Liver (tissue), 9 donors: ENCODE data around the gene COX18. TPM values are rescaled to one million over a fixed set of nuclear protein-coding genes. Genes with fewer than 3 reads are reported as not detected.

Experiments used
- DNase-seq: peaks from one replicate; pipeline ENCODE4 v3.0.0-alpha.2; 2017; ENCODE audit warnings: low spot score
- H3K27ac ChIP-seq, 2 donors: one replicate each; pipeline ENCODE4 v1.7.0; 2013; ENCODE audit warnings: inconsistent platforms in 2 of 2, low read length in 2 of 2, control low read depth in 1 of 2, low read depth in 1 of 2, mild to moderate bottlenecking in 1 of 2
- H3K27me3 ChIP-seq, 4 donors: one replicate each; pipeline versions ENCODE4 v1.6.1 to v1.7.0; 2013; ENCODE audit warnings: low read length in 3 of 4, inconsistent platforms in 1 of 4, mild to moderate bottlenecking in 1 of 4, moderate library complexity in 1 of 4; ENCODE audit not compliant: control insufficient read depth in 4 of 4, insufficient read depth in 4 of 4
- H3K36me3 ChIP-seq, 4 donors: one replicate each; pipeline versions ENCODE4 v1.6.1 to v1.7.0; 2013; ENCODE audit warnings: low read length in 3 of 4, mild to moderate bottlenecking in 3 of 4, low read depth in 1 of 4, moderate library complexity in 1 of 4; ENCODE audit not compliant: control insufficient read depth in 4 of 4, insufficient read depth in 3 of 4
- H3K4me1 ChIP-seq, 4 donors: one replicate each; pipeline versions ENCODE4 v1.6.1 to v1.7.0; 2013; ENCODE audit warnings: low read length in 3 of 4, mild to moderate bottlenecking in 3 of 4, moderate library complexity in 1 of 4; ENCODE audit not compliant: control insufficient read depth in 4 of 4, insufficient read depth in 4 of 4
- H3K4me3 ChIP-seq, 3 donors: one replicate each; pipeline versions ENCODE4 v1.6.1 to v1.7.0; 2013; ENCODE audit warnings: low read length in 3 of 3, control low read depth in 1 of 3, low read depth in 1 of 3, mild to moderate bottlenecking in 1 of 3
- H3K9ac ChIP-seq, 2 donors: one replicate each; pipeline ENCODE4 v1.7.0; 2013; ENCODE audit warnings: low read length in 2 of 2, mild to moderate bottlenecking in 2 of 2, moderate library complexity in 2 of 2, control low read depth in 1 of 2, low read depth in 1 of 2
- H3K9me3 ChIP-seq, 4 donors: one replicate each; pipeline versions ENCODE4 v1.6.1 to v1.7.0; 2013; ENCODE audit warnings: low read length in 3 of 4; ENCODE audit not compliant: control insufficient read depth in 4 of 4
- ATF3 ChIP-seq: IDR thresholded peaks from 2 replicates; pipeline ENCODE4 v1.6.1; 2016; ENCODE audit warnings: antibody characterized with exemption
- CTCF ChIP-seq: fragments of 150-350 bp; IDR thresholded peaks from 2 replicates; pipeline ENCODE4 v1.5.1; 2017; ENCODE audit warnings: improper control_type of control experiment, low read depth, low read length; ENCODE audit not compliant: missing input control
- FOXA1 ChIP-seq: IDR thresholded peaks from 2 replicates; pipeline ENCODE4 v1.6.1; 2016; ENCODE audit warnings: antibody characterized with exemption
- FOXA2 ChIP-seq: IDR thresholded peaks from 2 replicates; pipeline ENCODE4 v1.6.1; 2016; ENCODE audit warnings: antibody characterized with exemption
- GABPA ChIP-seq, 2 donors: IDR thresholded peaks in 1 of 2; conservative IDR thresholded peaks in 1 of 2; 2 replicates each; pipeline ENCODE4 v1.6.1; 2016; ENCODE audit warnings: antibody characterized with exemption in 2 of 2, mild to moderate bottlenecking in 1 of 2, moderate library complexity in 1 of 2
- HNF4G ChIP-seq: IDR thresholded peaks from 2 replicates; pipeline ENCODE4 v1.6.1; 2016; ENCODE audit warnings: antibody characterized with exemption
- JUND ChIP-seq, 2 donors: IDR thresholded peaks; 2 replicates each; pipeline ENCODE4 v1.6.1; 2016; ENCODE audit warnings: antibody characterized with exemption in 2 of 2
- NR2F2 ChIP-seq: IDR thresholded peaks from 2 replicates; pipeline ENCODE4 v1.6.1; 2016; ENCODE audit warnings: antibody characterized with exemption
- RAD21 ChIP-seq, 2 donors: IDR thresholded peaks; 2 replicates each; pipeline ENCODE4 v1.6.1; 2016; ENCODE audit warnings: antibody characterized with exemption in 2 of 2, mild to moderate bottlenecking in 2 of 2
- REST ChIP-seq: IDR thresholded peaks from 2 replicates; pipeline ENCODE4 v1.6.1; 2016; ENCODE audit warnings: antibody characterized with exemption, mild to moderate bottlenecking
- RXRA ChIP-seq, 2 donors: IDR thresholded peaks; 2 replicates each; pipeline ENCODE4 v1.6.1; 2017 to 2018; ENCODE audit warnings: antibody characterized with exemption in 2 of 2, mild to moderate bottlenecking in 1 of 2
- SP1 ChIP-seq: IDR thresholded peaks from 2 replicates; pipeline ENCODE4 v1.6.1; 2018; ENCODE audit warnings: antibody characterized with exemption, mild to moderate bottlenecking
- YY1 ChIP-seq: IDR thresholded peaks from 2 replicates; pipeline ENCODE4 v1.6.1; 2016; ENCODE audit warnings: antibody characterized with exemption, mild to moderate bottlenecking
- ZBTB33 ChIP-seq: IDR thresholded peaks from 2 replicates; pipeline ENCODE4 v1.6.1; 2016; ENCODE audit warnings: antibody characterized with exemption
- WGBS: extraction: QIAGEN DNeasy Blood & Tissue Kit; methylation state at CpG from one replicate; pipeline ENCODE4 v1.1.7; 2013; 5-methylcytosine and 5-hydroxymethylcytosine counted together
- polyA plus RNA-seq, 2 donors: library from polyadenylated mRNA; stranded (reverse) in 1 of 2; unstranded in 1 of 2; fragments of 200-250 nt in 1 of 2; fragments of >200 nt in 1 of 2; fragmentation: Nextera tagmentation in 1 of 2; extraction: Ambion mirVana in 1 of 2; gene quantifications; one replicate each; pipeline versions ENCODE4 v1.2.1 to v1.2.3, GENCODE V29; 2013 to 2015
- total RNA-seq, 2 donors: library from RNA; depleted of rRNA; stranded (reverse); fragments of >200 nt; gene quantifications; one replicate each; pipeline ENCODE4 v1.2.3, GENCODE V29; 2014
- donor health status: healthy.
- donor health status: healthy.
- donor health status: healthy.
- donor health status: healthy.
- donor health status: healthy.

Gene COX18
- total and polyA plus RNA-seq, 4 donors: 6.2 to 27.3 (median 18.4) TPM

GRCh38 chr4:73064536-73064935 lies 5.0 kb downstream of the COX18 start:
- no peaks in the 10 kb centered on the region for H3K9me3 ChIP-seq
- WGBS: 80% methylated on average over 4 of the region's 4 CpGs
- H3K9ac ChIP-seq: no peak overlapping the region
- no peaks in the 10 kb centered on the region for H3K27me3 ChIP-seq
- DNase-seq: no peak
- H3K4me3 ChIP-seq: no peak overlapping the region
- peaks cover 0 to 14% (median under 1%) of the 10 kb centered on the region in 4 donors for H3K4me1 ChIP-seq
- TF ChIP-seq SP1 (no peak), RXRA (IDR thresholded peaks at IDR 0.05) (no peak), FOXA1 (no peak), RAD21 (IDR thresholded peaks at IDR 0.05) (no peak), ATF3 (no peak), GABPA (IDR thresholded peaks at IDR 0.05 in 1 of 2, conservative IDR thresholded peaks at IDR 0.05 in 1 of 2) (no peak)
- H3K27ac ChIP-seq: no peak overlapping the region
- H3K36me3 ChIP-seq: peaks cover 5 to 27% (median 13%) of the 10 kb centered on the region in 4 donors

GRCh38 chr4:73055241-73055897 lies 14.1 kb downstream of the COX18 start:
- Histone ChIP-seq H3K27ac (no peak overlapping the region), H3K4me1 (no peaks in the 10 kb centered on the region), H3K4me3 (no peak overlapping the region), H3K36me3 (peaks cover 10 to 44% (median 38%) of the 10 kb centered on the region in 4 donors), H3K27me3 (no peaks in the 10 kb centered on the region), H3K9me3 (no peaks in the 10 kb centered on the region), H3K9ac (no peak overlapping the region)
- 90% methylated on average over 2 of the region's 2 CpGs for WGBS
- no peak for TF ChIP-seq RAD21 (IDR thresholded peaks at IDR 0.05)
- TF ChIP-seq CTCF: no peak
- no peak for TF ChIP-seq ZBTB33
- no peak for TF ChIP-seq NR2F2
- no peak for TF ChIP-seq RXRA (IDR thresholded peaks at IDR 0.05)
- no peak for TF ChIP-seq REST
- TF ChIP-seq SP1: no peak
- TF ChIP-seq FOXA1: no peak
- TF ChIP-seq JUND (IDR thresholded peaks at IDR 0.05): no peak
- no peak for TF ChIP-seq GABPA (IDR thresholded peaks at IDR 0.05 in 1 of 2, conservative IDR thresholded peaks at IDR 0.05 in 1 of 2)
- TF ChIP-seq YY1: no peak
- TF ChIP-seq FOXA2: no peak
- TF ChIP-seq HNF4G: no peak
- no peak for DNase-seq
